IPS DF 4.7 (cell line): ENCODE data around the gene UMODL1.
"Not testable (repeated sequence)": the region's sequence is repeated elsewhere in the genome, so short reads cannot be mapped to it uniquely, and the experiment has no call there.

ENCODE experiments used
- DNase-seq: peaks from one replicate; pipeline ENCODE4 v3.0.0-alpha.2; 2013; ENCODE audit warnings: low spot score; ENCODE audit errors: extremely low read depth

Gene UMODL1

GRCh38 chr21:42113926-42114409 lies 42.9 kb downstream of the UMODL1 start:
- DNase-seq, result no peak

GRCh38 chr21:42114646-42115045 lies 43.5 kb downstream of the UMODL1 start:
- no peak for DNase-seq

DNA sequence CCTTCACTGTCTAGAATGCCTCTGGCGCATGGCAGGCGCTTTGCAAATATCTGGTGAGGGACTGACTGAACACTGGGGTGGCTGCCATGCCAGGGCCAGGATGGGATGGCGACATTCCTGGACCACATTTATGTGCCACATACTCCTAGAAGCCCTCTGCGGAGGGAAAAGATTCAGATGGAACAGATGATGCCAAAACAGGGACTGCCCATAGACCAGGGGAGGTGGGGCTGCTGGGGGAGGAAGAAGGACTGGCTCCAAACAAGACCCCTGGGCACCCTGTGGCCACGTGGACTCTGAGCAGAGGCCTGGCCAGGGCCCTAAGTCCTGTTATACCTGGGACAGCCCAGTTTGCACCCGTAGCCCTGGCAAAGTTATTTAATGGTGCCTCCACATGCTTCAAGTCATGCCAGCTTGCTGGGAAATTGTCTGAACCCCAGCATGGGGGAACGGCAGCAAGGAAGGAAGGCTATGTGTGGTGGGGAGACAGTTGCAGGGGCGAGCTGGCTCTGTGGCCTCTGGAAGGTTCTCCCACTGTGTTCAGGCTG lies 44.1 kb downstream of the UMODL1 start:
- DNase-seq, result no peak

DNA sequence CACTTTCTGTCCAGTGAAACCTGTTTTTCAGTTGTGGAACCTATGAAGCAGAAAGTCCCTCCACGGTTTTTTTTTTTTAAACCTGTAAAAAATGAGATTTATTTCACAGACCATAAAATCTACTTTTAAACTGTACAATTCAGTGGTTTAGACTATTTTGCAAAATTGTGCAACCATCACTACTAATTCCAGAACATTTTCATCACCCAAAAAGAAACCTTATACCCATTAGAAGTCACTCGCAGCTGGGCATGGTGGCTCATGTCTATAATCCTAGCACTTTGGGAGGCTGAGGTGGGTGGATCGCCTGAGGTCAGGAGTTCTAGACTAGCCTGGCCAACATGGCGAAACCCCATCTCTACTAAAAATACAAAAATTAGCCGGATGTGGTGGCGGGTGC lies 45.4 kb downstream of the UMODL1 start:
- DNase-seq, result not testable (repeated sequence)

GRCh38 chr21:42117229-42117966 lies 46.3 kb downstream of the UMODL1 start:
- DNase-seq, result no peak

DNA sequence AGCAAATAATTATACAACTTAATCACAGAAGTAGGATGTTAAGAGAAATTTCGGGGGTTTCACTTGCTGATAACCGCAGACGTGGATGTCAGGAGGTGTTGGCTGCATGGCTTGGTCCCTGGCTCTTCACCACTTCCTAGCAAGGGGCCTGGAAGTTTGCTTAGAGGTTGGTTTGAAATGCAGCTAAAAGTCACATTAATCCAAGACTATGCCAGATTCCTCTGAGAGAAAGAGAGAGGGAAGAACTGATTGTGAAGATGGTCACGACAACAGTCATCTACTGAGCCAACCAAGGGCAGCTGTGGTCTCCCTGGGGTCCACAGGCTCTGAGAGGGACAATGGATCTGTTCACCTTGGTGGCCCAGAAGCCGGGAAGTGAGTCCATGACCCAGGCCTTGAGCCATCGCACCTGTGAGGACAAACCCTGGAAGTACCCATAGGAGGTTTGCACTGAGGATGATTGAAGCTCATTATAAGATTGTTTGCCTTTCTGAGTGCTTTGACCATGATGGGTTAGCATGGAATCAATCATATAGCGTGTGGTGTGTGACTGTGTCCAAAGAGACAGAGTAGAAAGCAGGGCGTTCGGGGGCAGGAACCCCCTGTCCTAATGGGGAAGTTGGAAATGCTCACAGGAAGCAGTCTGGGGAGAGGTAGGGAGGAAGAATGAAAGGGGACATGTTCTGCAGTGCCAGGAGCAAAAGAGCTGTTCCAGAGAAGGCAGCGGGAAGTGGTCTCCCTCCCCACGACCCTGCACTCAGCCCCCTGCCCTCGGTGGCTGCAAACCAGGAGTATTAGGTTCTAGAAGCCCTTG lies 47.1 kb downstream of the UMODL1 start:
- no peak for DNase-seq

DNA sequence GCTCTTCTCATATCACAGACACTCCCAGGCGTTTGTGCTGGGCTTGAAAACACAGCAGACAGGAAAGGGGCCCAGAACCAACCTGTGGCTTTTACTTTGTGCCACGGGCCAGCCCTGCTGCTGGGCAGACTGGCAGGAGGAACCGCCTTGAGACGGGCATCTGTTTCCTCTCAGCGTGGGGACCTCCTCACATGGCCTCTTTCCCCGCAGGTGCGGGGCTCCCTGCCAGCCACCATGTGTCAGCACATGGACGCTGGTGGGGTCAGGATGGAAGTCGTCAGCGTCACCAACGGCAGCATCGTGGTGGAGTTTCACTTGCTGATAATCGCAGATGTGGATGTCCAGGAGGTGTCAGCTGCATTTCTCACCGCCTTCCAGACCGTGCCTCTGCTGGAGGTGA lies 47.8 kb downstream of the UMODL1 start:
- no peak for DNase-seq

DNA sequence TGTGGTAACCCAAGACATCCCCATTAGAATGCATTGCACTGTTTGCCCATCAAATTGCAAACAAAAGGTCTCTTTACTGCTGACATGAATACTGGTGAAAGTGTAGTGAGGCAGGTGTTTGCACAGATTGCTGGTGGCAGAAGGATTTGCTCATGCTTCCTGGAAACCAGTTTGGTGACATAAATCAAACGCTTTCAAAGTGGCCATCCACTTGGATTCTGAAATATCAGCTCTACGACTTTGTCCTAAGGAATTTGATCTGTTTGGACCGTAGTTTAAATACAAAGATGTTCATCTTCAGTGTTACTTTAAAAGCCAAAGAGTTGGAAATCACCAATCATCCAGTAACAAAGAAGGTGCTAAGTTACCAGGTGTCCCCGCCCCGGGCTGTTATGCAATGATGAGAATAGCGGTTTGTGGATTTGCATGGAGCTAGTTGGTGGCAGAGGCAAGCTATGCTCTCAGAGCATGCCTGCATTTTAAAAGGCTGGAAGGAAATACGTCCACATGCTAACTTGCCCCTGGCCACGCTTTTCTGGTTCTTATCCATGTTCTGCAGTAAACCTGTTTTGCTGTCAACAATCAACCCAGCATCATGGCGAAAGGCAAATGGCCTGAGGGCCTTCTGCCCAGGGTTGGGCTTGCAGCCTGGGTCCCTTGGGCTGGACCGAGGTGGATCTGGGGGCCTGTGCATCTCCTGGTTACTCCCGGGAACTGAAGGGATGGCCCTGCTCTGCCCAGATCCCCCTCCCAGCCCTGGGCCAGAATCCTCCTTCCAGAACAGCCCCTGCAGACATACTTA lies 49.2 kb downstream of the UMODL1 start:
- DNase-seq, result no peak

DNA sequence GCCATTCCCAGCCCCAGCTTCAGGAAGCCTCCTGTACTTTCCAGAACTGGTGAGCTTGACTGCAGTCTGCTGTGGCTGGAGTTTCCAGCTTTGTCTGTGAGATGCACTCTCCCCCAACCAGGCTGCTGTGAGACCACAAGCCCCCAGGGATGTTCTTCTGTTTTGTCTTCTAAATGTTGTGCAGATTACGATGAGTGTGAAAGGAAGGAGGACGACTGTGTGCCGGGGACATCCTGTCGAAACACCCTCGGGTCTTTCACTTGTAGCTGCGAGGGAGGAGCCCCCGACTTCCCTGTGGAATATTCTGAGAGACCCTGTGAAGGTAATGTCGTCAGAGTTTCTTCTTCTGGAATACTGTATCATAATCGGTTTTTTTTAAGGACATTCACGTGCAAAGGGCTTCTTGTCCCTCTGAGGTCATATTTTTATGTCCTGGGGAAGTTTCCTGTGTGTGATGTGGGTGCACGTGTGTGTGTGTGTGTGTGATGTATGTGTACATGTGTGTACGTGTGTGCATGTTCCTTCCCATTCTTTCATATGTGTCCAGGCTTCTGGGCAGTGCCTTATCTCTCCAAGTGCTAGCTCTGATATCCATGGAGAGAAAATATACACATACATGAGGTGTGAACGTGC lies 49.9 kb downstream of the UMODL1 start:
- DNase-seq, result no peak

DNA sequence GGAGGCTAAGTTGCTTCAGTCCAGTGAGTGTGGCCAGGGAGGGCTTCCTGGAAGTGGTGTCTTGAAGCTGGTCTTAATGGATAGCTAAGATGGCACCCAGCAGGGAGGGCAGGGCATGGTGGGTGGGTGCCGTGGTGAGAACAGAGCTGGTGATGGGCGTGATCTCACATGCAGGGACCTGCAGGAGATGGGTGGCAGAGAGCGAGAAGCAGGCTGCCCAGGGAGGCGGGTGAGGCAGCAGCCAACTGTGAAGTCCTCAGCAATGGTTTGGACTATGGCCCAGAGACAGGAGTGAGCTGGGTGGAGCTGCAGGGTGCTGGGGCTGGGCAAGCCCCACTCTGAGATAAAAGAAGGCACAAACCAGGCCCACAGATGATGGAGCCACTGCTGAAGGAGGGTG lies 50.7 kb downstream of the UMODL1 start:
- no peak for DNase-seq

DNA sequence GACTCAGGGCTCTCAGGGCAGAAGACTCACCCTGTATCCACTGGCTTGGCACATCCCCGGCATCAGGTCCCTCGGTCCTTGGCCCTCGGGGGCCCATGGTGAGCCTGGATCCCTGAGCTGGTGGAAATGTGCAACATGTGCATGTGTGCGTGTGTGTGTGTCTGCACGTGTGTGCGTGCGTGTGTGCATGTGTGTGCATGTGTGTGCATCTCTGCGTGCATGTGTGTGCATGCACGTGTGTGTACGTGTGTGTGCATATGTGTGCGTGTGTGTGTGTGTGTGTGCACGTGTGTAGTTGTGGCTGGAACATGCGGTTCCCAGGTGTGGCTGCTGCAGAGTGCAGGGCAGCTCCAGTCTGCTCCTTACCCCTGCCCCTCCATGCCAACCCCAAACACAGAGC lies 51.3 kb downstream of the UMODL1 start:
- DNase-seq, result no peak

DNA sequence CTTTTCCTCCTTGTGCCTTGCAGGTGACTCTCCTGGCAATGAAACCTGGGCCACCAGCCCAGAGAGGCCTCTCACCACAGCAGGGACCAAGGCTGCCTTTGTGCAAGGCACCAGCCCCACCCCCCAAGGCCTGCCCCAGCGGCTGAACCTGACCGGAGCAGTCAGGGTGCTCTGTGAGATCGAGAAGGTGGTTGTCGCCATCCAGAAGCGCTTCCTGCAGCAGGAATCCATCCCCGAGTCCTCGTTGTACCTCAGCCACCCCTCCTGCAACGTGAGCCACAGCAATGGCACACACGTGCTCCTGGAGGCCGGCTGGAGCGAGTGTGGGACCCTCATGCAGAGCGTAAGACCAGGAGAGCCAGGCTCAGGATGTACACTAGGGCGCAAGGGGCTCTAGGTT lies 51.7 kb downstream of the UMODL1 start:
- no peak for DNase-seq

DNA sequence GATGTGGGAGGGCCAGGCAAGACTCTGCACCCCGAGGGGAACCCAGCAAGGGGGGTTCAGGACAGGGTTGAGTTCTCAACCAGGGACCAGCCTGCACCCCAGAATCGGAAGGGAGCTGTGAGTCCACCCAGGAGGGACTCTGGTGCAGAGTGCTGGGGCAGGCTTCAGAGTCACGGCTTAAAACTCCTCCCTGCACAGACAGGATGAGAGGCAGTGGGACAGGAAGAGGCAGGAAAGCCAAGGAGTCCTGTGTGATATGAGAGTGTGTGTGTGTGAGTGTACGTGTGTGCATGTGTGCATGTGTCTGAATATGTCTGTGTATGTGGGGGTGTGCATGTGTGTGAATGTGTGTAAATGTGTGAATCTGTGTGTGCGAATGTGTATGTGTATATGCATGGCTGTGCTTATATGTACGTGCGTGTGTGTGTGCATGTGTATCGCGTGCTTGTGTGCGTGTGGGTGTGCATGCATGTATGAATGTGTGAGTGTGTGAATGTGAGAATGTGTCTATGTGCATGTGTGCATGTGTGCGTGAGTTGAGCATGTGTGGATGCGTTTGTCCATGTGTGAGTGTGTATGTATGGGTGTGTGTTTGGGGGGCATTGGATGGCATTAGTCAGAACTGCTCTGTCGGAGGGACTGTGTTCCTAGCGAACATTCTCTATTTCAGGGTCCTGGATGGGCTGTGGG lies 52.2 kb downstream of the UMODL1 start:
- no peak for DNase-seq

DNA sequence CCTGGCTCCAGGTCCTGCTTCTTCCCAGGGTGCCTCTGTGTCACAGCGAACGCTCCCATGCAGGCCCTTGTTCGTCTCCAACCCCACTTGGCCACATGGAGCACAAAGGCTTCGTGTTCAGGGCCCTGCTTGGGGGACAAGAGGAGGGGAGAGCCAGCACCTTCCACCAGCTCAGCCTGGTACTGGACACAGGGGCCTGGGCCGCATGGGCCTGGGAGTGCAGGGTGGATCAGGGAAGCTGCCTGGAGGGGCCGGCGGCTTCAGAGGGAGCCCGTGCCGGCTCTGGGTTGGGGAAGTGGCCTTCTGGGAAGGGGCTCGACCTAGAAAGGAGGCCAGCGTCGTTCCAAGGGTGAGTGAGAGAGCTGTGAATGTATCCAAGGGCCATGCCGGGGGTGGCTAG lies 53.0 kb downstream of the UMODL1 start:
- DNase-seq, result no peak

GRCh38 chr21:42124826-42125570 lies 53.9 kb downstream of the UMODL1 start:
- DNase-seq, result no peak

GRCh38 chr21:42125571-42126544 lies 54.7 kb downstream of the UMODL1 start:
- no peak for DNase-seq

DNA sequence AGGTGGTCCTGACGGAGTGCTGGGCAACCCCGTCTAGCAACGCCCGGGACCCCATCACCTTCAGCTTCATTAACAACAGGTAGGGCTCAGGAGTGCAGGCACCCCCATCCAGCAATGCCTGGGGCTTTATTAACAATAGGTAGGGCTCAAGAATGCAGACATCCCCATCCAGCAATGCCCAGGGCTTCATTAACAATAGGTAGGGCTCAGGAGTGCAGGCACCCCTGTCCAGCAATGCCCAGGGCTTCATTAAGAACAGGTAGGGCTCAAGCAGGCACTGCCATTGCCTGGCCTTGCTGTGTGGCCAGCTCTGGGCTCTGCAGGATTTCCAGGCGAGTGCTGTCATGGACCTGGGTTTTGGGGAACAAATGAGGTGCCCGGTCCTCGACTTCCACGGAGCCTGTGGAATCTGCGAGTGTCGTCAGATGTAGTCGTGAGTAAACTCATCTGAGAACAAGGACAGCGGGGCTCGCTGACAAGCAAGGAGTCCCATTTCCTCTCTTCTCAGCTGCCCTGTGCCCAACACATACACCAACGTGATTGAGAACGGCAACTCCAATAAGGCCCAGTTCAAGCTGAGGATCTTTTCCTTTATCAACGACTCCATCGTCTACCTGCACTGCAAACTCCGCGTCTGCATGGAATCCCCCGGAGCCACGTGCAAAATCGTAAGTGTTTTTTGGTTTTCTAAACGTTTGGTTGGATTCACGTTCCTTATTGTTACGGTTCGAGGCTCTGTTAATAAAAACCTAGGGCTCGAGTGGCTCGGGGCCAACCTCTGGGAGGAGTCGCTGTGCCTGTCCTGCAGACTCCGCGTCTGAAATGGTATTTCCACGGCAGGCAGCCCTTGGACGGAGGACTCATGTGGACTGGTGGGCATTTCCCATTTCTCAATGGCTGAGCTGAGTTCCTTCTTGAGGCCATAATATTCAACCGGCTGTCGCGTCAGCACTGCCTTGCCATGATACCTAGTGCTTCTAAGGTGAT lies 56.3 kb downstream of the UMODL1 start:
- DNase-seq, result no peak
